GM10248 (cell line): ENCODE measurements around the gene PGA5.

Source experiments
- CTCF ChIA-PET: fragments of 300-600 bp; sonication (Branson Sonifier 250); formaldehyde crosslinking; extraction: SDS; loops from one replicate; lab custom pipeline; 2021; ENCODE audit warnings: antibody characterized with exemption; lab: Yijun Ruan, JAX
- POLR2A ChIA-PET: fragments of 350-650 bp; sonication (Branson Sonifier 250); formaldehyde crosslinking; extraction: SDS; loops from one replicate; lab custom pipeline; 2020; ENCODE audit warnings: antibody characterized with exemption; lab: Yijun Ruan, JAX
- DNase-seq: peaks from one replicate; pipeline ENCODE4 v3.0.0; 2012; ENCODE audit errors: extremely low spot score
- CTCF ChIP-seq: IDR thresholded peaks from 2 replicates; pipeline ENCODE4 v1.5.1; 2012; ENCODE audit warnings: mild to moderate bottlenecking, low read depth; ENCODE audit errors: extremely low read depth, missing control alignments, control extremely low read depth

PGA5 gene

GRCh38 chr11:61266602-61267001, 25.6 kb downstream of the PGA5 start:
- TF ChIP-seq CTCF = no peak
- ChIA-PET POLR2A (no interaction called here), CTCF (interaction anchor here (6.0 kb wide), 1 partner anchor 14 kb away, joined by 39 read pairs; no protein-coding TSS in a partner anchor)
- DNase-seq = no peak

GRCh38 chr11:61267437-61267841, 26.5 kb downstream of the PGA5 start:
- TF ChIP-seq CTCF = no peak
- DNase-seq = no peak
- ChIA-PET CTCF (interaction anchor here (6.0 kb wide), 1 partner anchor 15 kb away, joined by 39 read pairs; no protein-coding TSS in a partner anchor), POLR2A (no interaction called here)

- DNase-seq = no peak
- no peak for TF ChIP-seq CTCF
- CTCF ChIA-PET = interaction anchor here (3.6 kb wide), 1 partner anchor 15 kb away, joined by 25 read pairs; no protein-coding TSS in a partner anchor
- POLR2A ChIA-PET = no interaction called here
Measured at GRCh38 chr11:61268588-61269250, 27.7 kb downstream of the PGA5 start.

GRCh38 chr11:61270354-61271076, 29.5 kb downstream of the PGA5 start:
- ChIA-PET POLR2A (interaction anchor here (0.6 kb wide), 1 partner anchor 99 kb away, joined by 3 read pairs; no protein-coding TSS in a partner anchor), CTCF (interaction anchor here (0.8 to 3.6 kb wide), 8 partner anchors 8 to 440 kb away, joined by 3 to 25 read pairs (median 6); no protein-coding TSS in a partner anchor)
- DNase-seq = peak; percentile 58
- no peak for TF ChIP-seq CTCF

GRCh38 chr11:61272731-61273130, 31.8 kb downstream of the PGA5 start:
- no peak for DNase-seq
- POLR2A ChIA-PET = no interaction called here
- CTCF ChIA-PET = no interaction called here
- TF ChIP-seq CTCF = no peak

GRCh38 chr11:61273178-61274078, 32.5 kb downstream of the PGA5 start:
- TF ChIP-seq CTCF = no peak
- ChIA-PET POLR2A (no interaction called here), CTCF (interaction anchor here (2.8 kb wide), 1 partner anchor 21 kb away, joined by 9 read pairs; the partner anchor contains the start of gene VWCE)
- DNase-seq = no peak
